PC-9 (cell line): ENCODE data around the gene PLEKHG5.

Source experiments
- EZH2 ChIP-seq: fragments of 200-600 bp; sonication (generic); IDR thresholded peaks from 2 replicates; pipeline ENCODE4 v1.8.0; 2017; ENCODE audit warnings: antibody characterized with exemption, low read depth
- TF ChIP-seq, protein P1 (sequence below): fragments of 200-600 bp; sonication (generic); conservative IDR thresholded peaks from 2 replicates; pipeline ENCODE4 v1.6.1; 2017; ENCODE audit warnings: mixed run types, antibody characterized with exemption, mild to moderate bottlenecking, moderate library complexity

DNA sequence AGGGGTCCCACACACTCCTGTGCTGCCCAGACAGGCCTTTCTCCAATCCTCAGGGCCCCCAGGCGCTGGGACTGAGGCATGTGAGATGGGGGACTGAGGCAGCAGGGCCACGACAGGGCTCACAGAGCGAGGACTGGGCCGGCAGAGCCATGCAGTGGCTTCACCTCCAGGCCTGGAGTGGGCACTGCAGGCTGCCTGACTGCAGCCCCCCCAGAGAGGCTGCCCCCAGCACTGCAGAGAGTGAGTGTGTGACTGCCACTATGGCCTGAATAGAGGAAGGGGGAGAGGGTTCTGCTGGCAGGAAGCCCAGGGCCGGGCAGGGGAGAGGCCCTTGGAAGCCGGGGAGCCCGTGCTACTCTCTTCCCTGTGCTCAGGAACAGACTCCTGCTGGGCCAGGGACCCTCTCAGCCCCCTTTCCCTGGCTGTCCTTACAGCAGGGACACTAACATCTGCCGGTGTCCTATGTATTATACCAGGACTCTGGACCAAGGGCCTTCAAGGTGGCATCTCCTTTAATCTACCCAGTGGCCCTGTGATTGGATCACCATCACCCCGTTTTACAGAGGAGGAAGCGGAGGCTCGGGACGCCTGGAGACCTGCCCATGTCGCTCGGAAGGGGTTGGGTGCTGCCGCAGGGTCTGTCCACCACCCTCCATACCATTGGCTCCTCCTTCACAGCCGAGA, 20.2 kb upstream of the PLEKHG5 start:
- TF ChIP-seq, protein P1, sequence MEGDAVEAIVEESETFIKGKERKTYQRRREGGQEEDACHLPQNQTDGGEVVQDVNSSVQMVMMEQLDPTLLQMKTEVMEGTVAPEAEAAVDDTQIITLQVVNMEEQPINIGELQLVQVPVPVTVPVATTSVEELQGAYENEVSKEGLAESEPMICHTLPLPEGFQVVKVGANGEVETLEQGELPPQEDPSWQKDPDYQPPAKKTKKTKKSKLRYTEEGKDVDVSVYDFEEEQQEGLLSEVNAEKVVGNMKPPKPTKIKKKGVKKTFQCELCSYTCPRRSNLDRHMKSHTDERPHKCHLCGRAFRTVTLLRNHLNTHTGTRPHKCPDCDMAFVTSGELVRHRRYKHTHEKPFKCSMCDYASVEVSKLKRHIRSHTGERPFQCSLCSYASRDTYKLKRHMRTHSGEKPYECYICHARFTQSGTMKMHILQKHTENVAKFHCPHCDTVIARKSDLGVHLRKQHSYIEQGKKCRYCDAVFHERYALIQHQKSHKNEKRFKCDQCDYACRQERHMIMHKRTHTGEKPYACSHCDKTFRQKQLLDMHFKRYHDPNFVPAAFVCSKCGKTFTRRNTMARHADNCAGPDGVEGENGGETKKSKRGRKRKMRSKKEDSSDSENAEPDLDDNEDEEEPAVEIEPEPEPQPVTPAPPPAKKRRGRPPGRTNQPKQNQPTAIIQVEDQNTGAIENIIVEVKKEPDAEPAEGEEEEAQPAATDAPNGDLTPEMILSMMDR: no peak
- no peak for TF ChIP-seq EZH2
